Colonic mucosa (tissue), 4 donors: ENCODE measurements around the gene RORB. TPM values are rescaled to one million over a fixed set of nuclear protein-coding genes. Genes with fewer than 3 reads are reported as not detected.

Experiments used
- DNase-seq: peaks from one replicate; pipeline ENCODE4 v3.0.0-alpha.2; 2020
- H3K27ac ChIP-seq: fragments of 200-600 bp; one replicate; pipeline ENCODE4 v1.8.0; 2021
- H3K27me3 ChIP-seq: fragments of 200-600 bp; one replicate; pipeline ENCODE4 v1.8.0; 2021
- H3K36me3 ChIP-seq: fragments of 200-600 bp; one replicate; pipeline ENCODE4 v1.8.0; 2021
- H3K4me1 ChIP-seq: fragments of 200-600 bp; one replicate; pipeline ENCODE4 v1.8.0; 2021; ENCODE audit warnings: mild to moderate bottlenecking
- H3K4me3 ChIP-seq: fragments of 200-600 bp; one replicate; pipeline ENCODE4 v1.8.0; 2021
- H3K9ac ChIP-seq, 2 donors: one replicate each; pipeline ENCODE4 v1.7.0; 2013; ENCODE audit warnings: control low read depth in 2 of 2, low read depth in 2 of 2, low read length in 2 of 2
- H3K9me3 ChIP-seq: fragments of 200-600 bp; one replicate; pipeline ENCODE4 v1.8.0; 2021
- CTCF ChIP-seq: fragments of 200-600 bp; IDR thresholded peaks from one replicate; pipeline ENCODE4 v1.8.0; 2022; ENCODE audit warnings: antibody characterized with exemption, mild to moderate bottlenecking
- intact Hi-C: fragments of 100-400 bp; cut with DNase I; formaldehyde crosslinking; loops from one replicate; pipeline ENCODE4 v1.14.1; 2022
- total RNA-seq, 2 donors: library from RNA; stranded (reverse); fragmentation: NEBNext Ultra II Directional in 1 of 2; extraction: Animal tissue kit (Norgen Biotek cat#: 25700) in 1 of 2; gene quantifications; one replicate each; pipeline ENCODE4 v1.2.1, GENCODE V29; 2021
- donor health status: healthy.
- donor health status: DM: no; HTN: no; CAD: no.
- donor health status: DM: no; HTN: no; CAD: no.

RORB gene
- total RNA-seq, 2 donors from 2014 or later: 0.13 to 0.15 TPM

GRCh38 chr9:74726581-74726980, 229.4 kb downstream of the RORB start:
- H3K4me1 ChIP-seq: no peaks in the 10 kb centered on the region
- no peaks in the 10 kb centered on the region for H3K27me3 ChIP-seq

GRCh38 chr9:74728176-74728575, 231.0 kb downstream of the RORB start:
- TF ChIP-seq CTCF: no peak
- Histone ChIP-seq H3K4me3 (no peak overlapping the region), H3K27me3 (no peaks in the 10 kb centered on the region), H3K4me1 (no peaks in the 10 kb centered on the region), H3K9ac (no peak overlapping the region), H3K27ac (no peak overlapping the region), H3K36me3 (no peaks in the 10 kb centered on the region), H3K9me3 (no peaks in the 10 kb centered on the region)
- intact Hi-C loops: no loop called here
- DNase-seq: no peak

More at GRCh38 chr9:74726581-74726980, 229.4 kb downstream of the RORB start:
- DNase-seq: no peak
- no peak overlapping the region for H3K4me3 ChIP-seq
- H3K27ac ChIP-seq: no peak overlapping the region
- intact Hi-C loops: no loop called here
- no peaks in the 10 kb centered on the region for H3K36me3 ChIP-seq
- TF ChIP-seq CTCF: no peak
- H3K9ac ChIP-seq: no peak overlapping the region
- no peaks in the 10 kb centered on the region for H3K9me3 ChIP-seq

- intact Hi-C loops: no loop called here
- H3K27ac ChIP-seq: no peak overlapping the region
- no peak for TF ChIP-seq CTCF
- no peaks in the 10 kb centered on the region for H3K4me1 ChIP-seq
- H3K27me3 ChIP-seq: no peaks in the 10 kb centered on the region
- H3K9me3 ChIP-seq: no peaks in the 10 kb centered on the region
- H3K4me3 ChIP-seq: no peak overlapping the region
- no peaks in the 10 kb centered on the region for H3K36me3 ChIP-seq
- no peak overlapping the region for H3K9ac ChIP-seq
- DNase-seq: no peak
Measured at GRCh38 chr9:74729136-74729695, 232.1 kb downstream of the RORB start.

GRCh38 chr9:74735761-74736160, 238.6 kb downstream of the RORB start:
- Histone ChIP-seq H3K4me1 (no peaks in the 10 kb centered on the region), H3K36me3 (no peaks in the 10 kb centered on the region), H3K9ac (no peak overlapping the region), H3K4me3 (no peak overlapping the region), H3K27ac (no peak overlapping the region), H3K9me3 (no peaks in the 10 kb centered on the region), H3K27me3 (no peaks in the 10 kb centered on the region)
- no peak for DNase-seq
- no peak for TF ChIP-seq CTCF
- intact Hi-C loops: no loop called here

- Histone ChIP-seq H3K36me3 (no peaks in the 10 kb centered on the region), H3K9ac (no peak overlapping the region), H3K27me3 (no peaks in the 10 kb centered on the region), H3K4me1 (no peaks in the 10 kb centered on the region), H3K4me3 (no peak overlapping the region), H3K9me3 (no peaks in the 10 kb centered on the region), H3K27ac (no peak overlapping the region)
- no peak for DNase-seq
- intact Hi-C loops: no loop called here
- no peak for TF ChIP-seq CTCF
Measured at GRCh38 chr9:74736646-74737045, 239.5 kb downstream of the RORB start.
